Cardiac muscle cell (in vitro differentiated cells and primary cell): Measurements from ENCODE around the gene C4BPB. TPM values are rescaled to one million over a fixed set of nuclear protein-coding genes. Genes with fewer than 3 reads are reported as not detected.
A peak's percentile ranks its signal among the peaks of the same experiment; 100 is the strongest.

Source experiments
- DNase-seq, 2 donors: peaks; one replicate each; pipeline versions ENCODE4 v3.0.0 to v3.0.0-alpha.2; 2010 to 2017; ENCODE audit warnings: low read depth in 1 of 2, low spot score in 1 of 2
- H3K27ac ChIP-seq: fragments of 200-600 bp; sonication (generic); 2 replicates; pipeline ENCODE4 v1.5.1; 2016
- H3K27me3 ChIP-seq: fragments of 200-600 bp; sonication (generic); 2 replicates; pipeline ENCODE4 v1.6.0; 2016; ENCODE audit warnings: control low read depth
- H3K36me3 ChIP-seq: fragments of 200-600 bp; sonication (generic); 2 replicates; pipeline ENCODE4 v1.5.1; 2016; ENCODE audit warnings: control low read depth
- H3K4me1 ChIP-seq: fragments of 200-600 bp; sonication (generic); 2 replicates; pipeline ENCODE4 v1.8.1; 2017; ENCODE audit warnings: low read depth, mild to moderate bottlenecking, mixed run types
- H3K4me3 ChIP-seq: fragments of 200-600 bp; sonication (generic); 2 replicates; pipeline ENCODE4 v1.5.1; 2016; ENCODE audit warnings: mild to moderate bottlenecking
- H3K9me3 ChIP-seq: fragments of 200-600 bp; sonication (generic); 2 replicates; pipeline ENCODE4 v1.5.1; 2017; ENCODE audit warnings: low read depth, mild to moderate bottlenecking, control low read depth
- polyA plus RNA-seq: library from polyadenylated mRNA; unstranded; fragments of >200 nt; fragmentation: Nextera tagmentation; extraction: Ambion mirVana; gene quantifications from 2 replicates; pipeline ENCODE4 v1.2.1, GENCODE V29; 2016
- total RNA-seq: library from RNA; depleted of rRNA; stranded (reverse); fragments of >200 nt; gene quantifications from 2 replicates; pipeline ENCODE4 v1.2.3, GENCODE V29; 2016
- TF ChIP-seq, protein P1 (sequence below): IDR thresholded peaks from 2 replicates; pipeline ENCODE4 v1.5.1; 2012; ENCODE audit warnings: low read depth, mild to moderate bottlenecking, low read length

The C4BPB gene
- total and polyA plus RNA-seq, 2 experiments from 2014 or later, result not detected

DNA sequence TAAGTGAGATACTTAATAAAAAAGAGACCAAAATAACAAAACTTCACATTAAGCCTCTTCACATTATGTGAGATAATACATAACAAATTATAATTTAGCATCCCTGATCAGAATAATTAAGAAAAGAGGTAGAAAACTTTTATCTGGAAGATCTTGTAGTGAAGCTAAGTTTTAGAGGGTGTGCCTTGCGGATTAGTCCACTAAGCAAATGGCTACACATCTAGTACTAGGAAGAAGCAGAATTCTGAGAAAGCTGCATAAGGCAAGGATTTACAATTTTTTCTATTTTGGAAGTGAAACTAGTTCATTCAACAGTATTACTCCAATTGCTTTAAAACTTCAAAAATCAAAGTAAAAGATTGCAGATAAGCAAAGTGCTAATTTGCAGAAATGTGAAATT, 41.2 kb upstream of the C4BPB start:
- H3K27me3 ChIP-seq, result no peaks in the 10 kb centered on the region
- DNase-seq, result no peak
- peaks cover 23% of the 10 kb centered on the region for H3K4me1 ChIP-seq
- H3K4me3 ChIP-seq, result no peak overlapping the region
- TF ChIP-seq, protein P1, sequence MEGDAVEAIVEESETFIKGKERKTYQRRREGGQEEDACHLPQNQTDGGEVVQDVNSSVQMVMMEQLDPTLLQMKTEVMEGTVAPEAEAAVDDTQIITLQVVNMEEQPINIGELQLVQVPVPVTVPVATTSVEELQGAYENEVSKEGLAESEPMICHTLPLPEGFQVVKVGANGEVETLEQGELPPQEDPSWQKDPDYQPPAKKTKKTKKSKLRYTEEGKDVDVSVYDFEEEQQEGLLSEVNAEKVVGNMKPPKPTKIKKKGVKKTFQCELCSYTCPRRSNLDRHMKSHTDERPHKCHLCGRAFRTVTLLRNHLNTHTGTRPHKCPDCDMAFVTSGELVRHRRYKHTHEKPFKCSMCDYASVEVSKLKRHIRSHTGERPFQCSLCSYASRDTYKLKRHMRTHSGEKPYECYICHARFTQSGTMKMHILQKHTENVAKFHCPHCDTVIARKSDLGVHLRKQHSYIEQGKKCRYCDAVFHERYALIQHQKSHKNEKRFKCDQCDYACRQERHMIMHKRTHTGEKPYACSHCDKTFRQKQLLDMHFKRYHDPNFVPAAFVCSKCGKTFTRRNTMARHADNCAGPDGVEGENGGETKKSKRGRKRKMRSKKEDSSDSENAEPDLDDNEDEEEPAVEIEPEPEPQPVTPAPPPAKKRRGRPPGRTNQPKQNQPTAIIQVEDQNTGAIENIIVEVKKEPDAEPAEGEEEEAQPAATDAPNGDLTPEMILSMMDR, result no peak
- H3K36me3 ChIP-seq, result peaks cover 10% of the 10 kb centered on the region
- H3K27ac ChIP-seq, result no peak overlapping the region
- H3K9me3 ChIP-seq, result no peaks in the 10 kb centered on the region

DNA sequence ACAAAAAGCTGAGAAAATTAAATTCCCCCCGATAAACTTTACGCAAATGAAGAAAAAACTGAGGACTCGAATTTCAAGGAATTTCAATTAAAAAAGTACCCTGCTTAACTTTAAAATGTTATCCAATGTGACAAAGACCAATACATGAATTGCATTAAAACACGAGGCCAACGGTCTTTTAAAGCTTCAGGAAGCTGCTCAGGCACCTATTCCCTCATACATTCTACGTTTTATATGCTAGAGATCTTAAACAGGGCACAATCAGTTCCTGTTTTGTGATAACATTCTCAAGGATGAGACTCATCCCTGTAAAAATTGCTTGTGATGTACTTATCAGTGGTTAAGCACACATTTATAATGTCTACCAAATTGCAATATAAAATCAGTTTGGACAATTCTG, 40.6 kb upstream of the C4BPB start:
- Histone ChIP-seq H3K4me1 (peaks cover 23% of the 10 kb centered on the region), H3K27me3 (no peaks in the 10 kb centered on the region), H3K4me3 (no peak overlapping the region), H3K27ac (no peak overlapping the region), H3K36me3 (peaks cover 10% of the 10 kb centered on the region), H3K9me3 (no peaks in the 10 kb centered on the region)
- no peak for DNase-seq
- TF ChIP-seq, protein P1, result no peak

DNA sequence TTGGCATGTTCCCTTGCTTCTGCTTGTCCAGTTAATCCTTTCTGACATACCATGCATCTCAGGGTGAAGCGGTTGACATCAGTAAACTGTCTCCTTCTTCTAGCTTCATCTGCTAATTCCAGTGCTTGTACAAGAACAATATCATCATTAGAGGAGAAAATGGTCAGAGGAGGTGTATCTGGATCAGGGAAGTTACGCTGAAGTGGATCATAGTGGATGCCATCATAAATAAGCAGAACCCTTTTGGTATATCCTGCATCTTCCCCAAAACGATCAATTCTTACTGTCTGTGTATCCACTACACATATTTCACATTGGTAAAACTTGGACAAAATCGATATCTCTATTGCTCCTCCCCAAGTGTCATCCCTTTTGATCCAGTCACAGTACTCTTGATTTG, 39.6 kb upstream of the C4BPB start:
- TF ChIP-seq, protein P1, result no peak
- no peaks in the 10 kb centered on the region for H3K9me3 ChIP-seq
- peaks cover 23% of the 10 kb centered on the region for H3K4me1 ChIP-seq
- H3K4me3 ChIP-seq, result no peak overlapping the region
- no peak overlapping the region for H3K27ac ChIP-seq
- no peaks in the 10 kb centered on the region for H3K27me3 ChIP-seq
- H3K36me3 ChIP-seq, result peaks cover 10% of the 10 kb centered on the region
- DNase-seq, result no peak

DNA sequence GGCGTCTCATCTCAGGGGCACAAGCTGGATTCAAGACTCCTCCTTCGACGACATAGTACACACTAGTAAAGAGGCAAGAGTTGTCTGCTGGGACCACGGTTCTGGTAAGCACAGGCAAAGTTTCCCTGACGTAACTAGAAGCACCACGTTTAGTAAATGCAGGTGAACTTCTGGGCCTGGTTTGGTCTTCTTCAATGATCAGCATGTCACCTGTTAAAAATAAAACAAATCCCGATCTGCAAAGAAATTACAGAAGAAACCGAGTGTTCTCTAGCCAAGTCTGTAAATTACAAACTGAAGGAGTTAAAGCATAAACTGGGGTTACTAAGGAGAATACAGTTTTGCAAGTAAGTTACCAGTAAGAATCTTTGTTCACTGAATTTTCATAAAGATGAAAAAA, 39.1 kb upstream of the C4BPB start:
- peak overlapping the region; percentile 61 for H3K4me3 ChIP-seq
- H3K27ac ChIP-seq, result peak overlapping the region; percentile 36

DNA sequence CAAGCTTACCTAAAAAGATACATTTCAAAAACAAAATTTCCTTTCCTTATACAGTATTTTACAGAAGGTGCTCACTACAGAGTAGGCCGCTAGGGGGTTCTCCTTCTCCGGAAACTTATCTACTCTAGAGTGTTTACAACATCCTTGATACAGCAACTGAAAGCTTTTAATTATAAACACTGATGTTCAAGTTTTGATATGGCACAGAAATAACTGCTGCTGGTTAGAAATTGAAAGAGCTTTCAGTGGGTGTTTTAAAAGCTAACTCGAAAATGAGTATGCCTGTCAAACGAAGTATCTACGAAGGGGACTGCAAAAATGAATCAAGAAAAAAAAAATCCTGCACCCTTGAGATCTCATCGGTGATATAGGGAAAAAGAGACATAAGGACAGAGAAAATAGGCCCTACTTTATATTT, 38.7 kb upstream of the C4BPB start:
- TF ChIP-seq, protein P1, result peak; percentile 83
- H3K9me3 ChIP-seq, result no peaks in the 10 kb centered on the region
- peak overlapping the region; percentile 86 for H3K27ac ChIP-seq
- peak; percentile 59 to 64 for DNase-seq
- peaks cover 23% of the 10 kb centered on the region for H3K4me1 ChIP-seq
- H3K4me3 ChIP-seq, result peak overlapping the region; percentile 61
- peaks cover 10% of the 10 kb centered on the region for H3K36me3 ChIP-seq
- no peaks in the 10 kb centered on the region for H3K27me3 ChIP-seq

More for the DNA sequence above, 39.1 kb upstream of the C4BPB start:
- no peaks in the 10 kb centered on the region for H3K27me3 ChIP-seq
- no peaks in the 10 kb centered on the region for H3K9me3 ChIP-seq
- TF ChIP-seq, protein P1, result no peak
- H3K36me3 ChIP-seq, result peaks cover 10% of the 10 kb centered on the region
- H3K4me1 ChIP-seq, result peaks cover 23% of the 10 kb centered on the region
- DNase-seq, result no peak
